ENCODE data around the gene MTCH2. TPM values are rescaled to one million over a fixed set of nuclear protein-coding genes. Genes with fewer than 3 reads are reported as not detected.
"Not testable (repeated sequence)": the region's sequence is repeated elsewhere in the genome, so short reads cannot be mapped to it uniquely, and the experiment has no call there.

The MTCH2 gene
- 10 to 100 TPM; 24.8 to 65.6 (median 49.5) TPM for total RNA-seq

- Histone ChIP-seq H3K4me1 (peaks cover 0 to 7% of the 10 kb centered on the region in 2 donors), H3K27me3 (no peaks in the 10 kb centered on the region), H3K27ac (peak within 1 kb of the TSS; percentile 93), H3K9me3 (no peaks in the 10 kb centered on the region), H3K4me3 (peak within 1 kb of the TSS; percentile 50 to 58), H3K36me3 (no peaks in the 10 kb centered on the region)
- TF ChIP-seq CTCF (IDR thresholded peaks at IDR 0.05) (peak; percentile 16 to 60 (median 43)), POLR2A (IDR thresholded peaks at IDR 0.05) (peak; percentile 50 to 70)
- intact Hi-C loops (cut with DNase I; ENCODE audit: low total_unique reads), result no loop called here
- DNase-seq, result peak; percentile 96 to 97
Measured at GRCh38 chr11:47642099-47642855, at the start of gene MTCH2. TSS of gene MTCH2 (minus strand) at chr11:47642559. CDS start at chr11:47642465, 94 bp downstream.

GRCh38 chr11:47691979-47692378 lies 49.6 kb upstream of the MTCH2 start:
- no peak for DNase-seq
- no peaks in the 10 kb centered on the region for H3K4me1 ChIP-seq
- no peak for TF ChIP-seq CTCF (IDR thresholded peaks at IDR 0.05)
- TF ChIP-seq POLR2A (IDR thresholded peaks at IDR 0.05), result no peak
- intact Hi-C loops (cut with DNase I; ENCODE audit: low total_unique reads), result no loop called here
- H3K4me3 ChIP-seq, result no peak overlapping the region
- no peaks in the 10 kb centered on the region for H3K27me3 ChIP-seq
- H3K27ac ChIP-seq, result no peak overlapping the region
- H3K9me3 ChIP-seq, result no peaks in the 10 kb centered on the region
- no peaks in the 10 kb centered on the region for H3K36me3 ChIP-seq

GRCh38 chr11:47689480-47689879 lies 47.1 kb upstream of the MTCH2 start:
- no peak for TF ChIP-seq POLR2A (IDR thresholded peaks at IDR 0.05)
- DNase-seq, result no peak
- no peaks in the 10 kb centered on the region for H3K9me3 ChIP-seq
- no peaks in the 10 kb centered on the region for H3K36me3 ChIP-seq
- no peak overlapping the region for H3K27ac ChIP-seq
- intact Hi-C loops (cut with DNase I; ENCODE audit: low total_unique reads), result no loop called here
- no peaks in the 10 kb centered on the region for H3K27me3 ChIP-seq
- no peak overlapping the region for H3K4me3 ChIP-seq
- H3K4me1 ChIP-seq, result no peaks in the 10 kb centered on the region

- H3K36me3 ChIP-seq, result no peaks in the 10 kb centered on the region
Measured at GRCh38 chr11:47688991-47689390, 46.6 kb upstream of the MTCH2 start.

GRCh38 chr11:47688111-47688510 lies 45.8 kb upstream of the MTCH2 start:
- H3K9me3 ChIP-seq, result no peaks in the 10 kb centered on the region
- DNase-seq, result no peak
- TF ChIP-seq CTCF (IDR thresholded peaks at IDR 0.05) (no peak), POLR2A (IDR thresholded peaks at IDR 0.05) (no peak)

More at GRCh38 chr11:47688991-47689390, 46.6 kb upstream of the MTCH2 start:
- TF ChIP-seq POLR2A (IDR thresholded peaks at IDR 0.05) (no peak), CTCF (IDR thresholded peaks at IDR 0.05) (no peak)
- H3K27ac ChIP-seq, result no peak overlapping the region
- H3K4me3 ChIP-seq, result no peak overlapping the region
- H3K4me1 ChIP-seq, result no peaks in the 10 kb centered on the region
- H3K9me3 ChIP-seq, result no peaks in the 10 kb centered on the region
- intact Hi-C loops (cut with DNase I; ENCODE audit: low total_unique reads), result no loop called here
- DNase-seq, result no peak
- H3K27me3 ChIP-seq, result no peaks in the 10 kb centered on the region

GRCh38 chr11:47686704-47687103 lies 44.3 kb upstream of the MTCH2 start:
- intact Hi-C loops (cut with DNase I; ENCODE audit: low total_unique reads); H3K4me1 ChIP-seq; H3K27ac ChIP-seq; H3K4me3 ChIP-seq; H3K36me3 ChIP-seq; DNase-seq; H3K9me3 ChIP-seq; H3K27me3 ChIP-seq: not testable (repeated sequence)

More at GRCh38 chr11:47688111-47688510, 45.8 kb upstream of the MTCH2 start:
- Histone ChIP-seq H3K4me1 (no peaks in the 10 kb centered on the region), H3K36me3 (no peaks in the 10 kb centered on the region), H3K27me3 (no peaks in the 10 kb centered on the region), H3K27ac (no peak overlapping the region), H3K4me3 (no peak overlapping the region)
- intact Hi-C loops (cut with DNase I; ENCODE audit: low total_unique reads), result no loop called here

Data from uterus (tissue), 4 donors.